Measurements from ENCODE around the gene PDE6A.

- no peak for TF ChIP-seq EZH2phosphoT487 (IDR thresholded peaks at IDR 0.05; ENCODE audit: borderline replicate concordance, low read length)
- TF ChIP-seq, protein P1, sequence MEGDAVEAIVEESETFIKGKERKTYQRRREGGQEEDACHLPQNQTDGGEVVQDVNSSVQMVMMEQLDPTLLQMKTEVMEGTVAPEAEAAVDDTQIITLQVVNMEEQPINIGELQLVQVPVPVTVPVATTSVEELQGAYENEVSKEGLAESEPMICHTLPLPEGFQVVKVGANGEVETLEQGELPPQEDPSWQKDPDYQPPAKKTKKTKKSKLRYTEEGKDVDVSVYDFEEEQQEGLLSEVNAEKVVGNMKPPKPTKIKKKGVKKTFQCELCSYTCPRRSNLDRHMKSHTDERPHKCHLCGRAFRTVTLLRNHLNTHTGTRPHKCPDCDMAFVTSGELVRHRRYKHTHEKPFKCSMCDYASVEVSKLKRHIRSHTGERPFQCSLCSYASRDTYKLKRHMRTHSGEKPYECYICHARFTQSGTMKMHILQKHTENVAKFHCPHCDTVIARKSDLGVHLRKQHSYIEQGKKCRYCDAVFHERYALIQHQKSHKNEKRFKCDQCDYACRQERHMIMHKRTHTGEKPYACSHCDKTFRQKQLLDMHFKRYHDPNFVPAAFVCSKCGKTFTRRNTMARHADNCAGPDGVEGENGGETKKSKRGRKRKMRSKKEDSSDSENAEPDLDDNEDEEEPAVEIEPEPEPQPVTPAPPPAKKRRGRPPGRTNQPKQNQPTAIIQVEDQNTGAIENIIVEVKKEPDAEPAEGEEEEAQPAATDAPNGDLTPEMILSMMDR (IDR thresholded peaks at IDR 0.05; ENCODE audit: low read depth, low read length, poor library complexity, severe bottlenecking), result no peak
Measured at GRCh38 chr5:149924486-149924885, 20.1 kb downstream of the PDE6A start.

Data from DOHH2 (cell line).